IMR-90 (cell line): ENCODE results near the gene UST. TPM values are rescaled to one million over a fixed set of nuclear protein-coding genes. Genes with fewer than 3 reads are reported as not detected.

ENCODE experiments used
- ATAC-seq: fragments of 200-7000 bp; cut with Tn5 transposase; 2 replicates; pipeline ENCODE4 v1.9.1; 2020; ENCODE audit warnings: low read depth, mild to moderate bottlenecking, moderate library complexity
- BruUV-seq: library from RNA; stranded (reverse); fragments of 400-500 nt; replicated peaks from 2 replicates; lab custom pipeline; 2021; lab: Mats Ljungman, UMichigan
- CTCF ChIA-PET: fragments of 300-600 bp; formaldehyde crosslinking; extraction: SDS; loops from one replicate; lab custom pipeline; 2021; ENCODE audit warnings: antibody characterized with exemption; lab: Yijun Ruan, JAX
- POLR2A ChIA-PET: fragments of 300-600 bp; sonication (Branson Sonifier 250); formaldehyde crosslinking; loops from one replicate; lab custom pipeline; 2022; ENCODE audit warnings: antibody characterized with exemption; ENCODE audit not compliant: unreplicated experiment; lab: Charles Lee
- DNase-seq: peaks from one replicate; pipeline ENCODE4 v3.0.0; 2013
- H2AFZ ChIP-seq: replicated peaks from 2 replicates; pipeline ENCODE3; 2013; ENCODE audit warnings: low read length, mild to moderate bottlenecking; ENCODE audit not compliant: poor library complexity
- H2AK5ac ChIP-seq: 2 replicates; pipeline ENCODE4 v1.6.1; 2013; ENCODE audit warnings: low read depth, low read length, inconsistent platforms
- H2AK9ac ChIP-seq: replicated peaks from 2 replicates; pipeline ENCODE3; 2013; ENCODE audit warnings: mild to moderate bottlenecking, low read depth, low read length, moderate library complexity; ENCODE audit not compliant: poor library complexity
- H2BK120ac ChIP-seq: 2 replicates; pipeline ENCODE4 v1.6.1; 2013; ENCODE audit warnings: low read depth, low read length, inconsistent platforms
- H2BK15ac ChIP-seq: 3 replicates; pipeline ENCODE4 v1.6.1; 2013; ENCODE audit warnings: low read depth, low read length, inconsistent platforms
- H2BK20ac ChIP-seq: 2 replicates; pipeline ENCODE4 v1.6.1; 2013; ENCODE audit warnings: low read depth, mild to moderate bottlenecking, inconsistent platforms, low read length, moderate library complexity
- H2BK5ac ChIP-seq: 2 replicates; pipeline ENCODE4 v1.6.1; 2013; ENCODE audit warnings: mild to moderate bottlenecking, low read depth, low read length, inconsistent platforms; ENCODE audit not compliant: poor library complexity, severe bottlenecking
- H3K14ac ChIP-seq: replicated peaks from 2 replicates; pipeline ENCODE4 v1.6.1; 2013; ENCODE audit warnings: low read depth, low read length, inconsistent platforms
- H3K18ac ChIP-seq: 2 replicates; pipeline ENCODE4 v1.6.1; 2013; ENCODE audit warnings: low read depth, low read length, control low read depth
- H3K23ac ChIP-seq: 2 replicates; pipeline ENCODE4 v1.6.1; 2013; ENCODE audit warnings: low read depth, low read length, inconsistent platforms
- H3K27ac ChIP-seq: 2 replicates; pipeline ENCODE4 v1.5.1; 2013; ENCODE audit warnings: mild to moderate bottlenecking, control low read depth, low read length; ENCODE audit not compliant: insufficient read depth
- H3K27me3 ChIP-seq: 2 replicates; pipeline ENCODE4 v1.6.1; 2013; ENCODE audit warnings: low read length; ENCODE audit not compliant: control insufficient read depth, insufficient read depth
- H3K36me3 ChIP-seq: 2 replicates; pipeline ENCODE4 v1.6.1; 2013; ENCODE audit warnings: low read length, mixed read lengths; ENCODE audit not compliant: control insufficient read depth, insufficient read depth
- H3K4ac ChIP-seq: 2 replicates; pipeline ENCODE4 v1.6.1; 2013; ENCODE audit warnings: low read depth, low read length, inconsistent platforms
- H3K4me1 ChIP-seq: 2 replicates; pipeline ENCODE4 v1.6.1; 2013; ENCODE audit warnings: low read length, mixed read lengths; ENCODE audit not compliant: control insufficient read depth, insufficient read depth
- H3K4me2 ChIP-seq: 2 replicates; pipeline ENCODE4 v1.6.1; 2013; ENCODE audit warnings: low read depth, mild to moderate bottlenecking, control low read depth, low read length, moderate library complexity
- H3K4me3 ChIP-seq: 2 replicates; pipeline ENCODE4 v1.5.1; 2013; ENCODE audit warnings: low read depth, mild to moderate bottlenecking, control low read depth, low read length, moderate library complexity; ENCODE audit not compliant: insufficient read depth
- H3K56ac ChIP-seq: 2 replicates; pipeline ENCODE4 v1.6.1; 2013; ENCODE audit warnings: low read length, inconsistent platforms; ENCODE audit not compliant: insufficient read depth; ENCODE audit errors: extremely low read depth
- H3K79me1 ChIP-seq, 2 experiments: 2 replicates each; pipeline ENCODE4 v1.6.1; 2013; ENCODE audit warnings: low read length in 2 of 2, inconsistent platforms in 1 of 2, low read depth in 1 of 2
- H3K9ac ChIP-seq: 2 replicates; pipeline ENCODE4 v1.6.1; 2013; ENCODE audit warnings: low read depth, low read length, control low read depth
- H3K9me1 ChIP-seq: 2 replicates; pipeline ENCODE4 v1.6.1; 2013; ENCODE audit warnings: low read length, inconsistent platforms; ENCODE audit not compliant: insufficient read depth
- H3K9me3 ChIP-seq: 2 replicates; pipeline ENCODE4 v1.6.1; 2013; ENCODE audit warnings: low read length; ENCODE audit not compliant: control insufficient read depth, insufficient read depth
- H4K20me1 ChIP-seq: 2 replicates; pipeline ENCODE4 v1.6.1; 2013; ENCODE audit warnings: low read length, inconsistent platforms; ENCODE audit not compliant: insufficient read depth
- H4K5ac ChIP-seq: 2 replicates; pipeline ENCODE4 v1.6.1; 2013; ENCODE audit warnings: mild to moderate bottlenecking, low read depth, low read length, control low read depth
- H4K8ac ChIP-seq, 2 experiments: 2 replicates each; pipeline ENCODE4 v1.6.1; 2013; ENCODE audit warnings: low read depth in 2 of 2, low read length in 2 of 2, control low read depth in 1 of 2, inconsistent platforms in 1 of 2
- H4K91ac ChIP-seq: 2 replicates; pipeline ENCODE4 v1.6.1; 2013; ENCODE audit warnings: low read depth, low read length, inconsistent platforms; ENCODE audit not compliant: insufficient read depth
- BHLHE40 ChIP-seq: fragments of 150-350 bp; IDR thresholded peaks from 2 replicates; pipeline ENCODE4 v1.6.1; 2016; ENCODE audit warnings: mild to moderate bottlenecking, low read depth, low read length
- CEBPB ChIP-seq: IDR thresholded peaks from 2 replicates; pipeline ENCODE4 v1.6.1; 2012; ENCODE audit warnings: low read depth, low read length, improper control_type of control experiment
- CHD1 ChIP-seq: IDR thresholded peaks from 2 replicates; pipeline ENCODE4 v1.6.1; 2012; ENCODE audit warnings: low read depth, low read length, improper control_type of control experiment
- CTCF ChIP-seq: conservative IDR thresholded peaks from 2 replicates; pipeline ENCODE4 v1.5.1; 2012; ENCODE audit warnings: mild to moderate bottlenecking, low read depth, low read length, improper control_type of control experiment
- FOS ChIP-seq: fragments of 150-350 bp; IDR thresholded peaks from 2 replicates; pipeline ENCODE4 v1.6.1; 2016; ENCODE audit warnings: low read depth, low read length
- MAFK ChIP-seq: IDR thresholded peaks from 2 replicates; pipeline ENCODE4 v1.6.1; 2012; ENCODE audit warnings: low read depth, low read length, improper control_type of control experiment
- MAZ ChIP-seq: IDR thresholded peaks from 2 replicates; pipeline ENCODE4 v1.6.1; 2012; ENCODE audit warnings: low read depth, mild to moderate bottlenecking, low read length, improper control_type of control experiment, moderate library complexity, borderline replicate concordance
- MXI1 ChIP-seq: IDR thresholded peaks from 2 replicates; pipeline ENCODE4 v1.6.1; 2012; ENCODE audit warnings: low read depth, mild to moderate bottlenecking, low read length, moderate library complexity, borderline replicate concordance
- NFE2L2 ChIP-seq: fragments of 150-350 bp; IDR thresholded peaks from 2 replicates; pipeline ENCODE4 v1.6.1; 2016; ENCODE audit warnings: low read depth, mild to moderate bottlenecking, low read length
- POLR2A ChIP-seq: IDR thresholded peaks from 2 replicates; pipeline ENCODE4 v1.6.1; 2012; ENCODE audit warnings: mild to moderate bottlenecking, low read depth, low read length
- RAD21 ChIP-seq: IDR thresholded peaks from 2 replicates; pipeline ENCODE4 v1.6.1; 2012; ENCODE audit warnings: low read length, improper control_type of control experiment
- RCOR1 ChIP-seq: IDR thresholded peaks from 2 replicates; pipeline ENCODE4 v1.6.1; 2012; ENCODE audit warnings: mild to moderate bottlenecking, low read length, improper control_type of control experiment; ENCODE audit not compliant: insufficient replicate concordance
- RFX5 ChIP-seq: IDR thresholded peaks from 2 replicates; pipeline ENCODE4 v1.8.0; 2012; ENCODE audit warnings: low read depth, mild to moderate bottlenecking, low read length, moderate library complexity
- WGBS, 2 experiments: methylation state at CpG; one replicate each; pipeline versions ENCODE4 v1.1.5 to v1.1.7; 2013; ENCODE audit warnings: missing lambda C conversion rate in 2 of 2; ENCODE audit not compliant: insufficient read length in 1 of 2; ENCODE audit errors: extremely low coverage in 2 of 2; 5-methylcytosine and 5-hydroxymethylcytosine counted together
- dilution Hi-C: fragments of 300-500 bp; cut with HindIII; formaldehyde crosslinking; loops from one replicate; pipeline ENCODE4 v1.14.3; 2018; ENCODE audit warnings: low sequenced_read_pairs; ENCODE audit not compliant: unreplicated experiment
- in situ Hi-C: fragments of 300-500 bp; cut with MboI; formaldehyde crosslinking; loops from 3 replicates; pipeline ENCODE4 v1.14.3; 2019; ENCODE audit warnings: low sequenced_read_pairs, inconsistent platforms, mixed read lengths
- intact Hi-C: fragments of 100-400 bp; cut with micrococcal nuclease; formaldehyde crosslinking; loops from 2 replicates; pipeline ENCODE4 v1.10.0; 2022
- polyA plus RNA-seq, 3 experiments: library from polyadenylated mRNA; depleted of rRNA; stranded (reverse); fragments of >200 nt; gene quantifications; 2 replicates each; pipeline ENCODE4 v1.2.3, GENCODE V29; 2012; ENCODE audit warnings: low replicate concordance in 1 of 3
- total RNA-seq: library from RNA; depleted of rRNA; stranded (reverse); fragments of >200 nt; gene quantifications from 2 replicates; pipeline ENCODE4 v1.2.3, GENCODE V29; 2012
- TF ChIP-seq, protein P1 (sequence below): fragments of 150-350 bp; IDR thresholded peaks from 2 replicates; pipeline ENCODE4 v1.6.1; 2017; ENCODE audit warnings: mild to moderate bottlenecking, antibody characterized with exemption, low read length, low read depth
- TF ChIP-seq, protein P2 (sequence below): fragments of 150-350 bp; IDR thresholded peaks from 2 replicates; pipeline ENCODE4 v1.6.1; 2016; ENCODE audit warnings: low read depth, mild to moderate bottlenecking, low read length, moderate library complexity, borderline replicate concordance

UST gene
- total and polyA plus RNA-seq, 2 of the 4 experiments (the other 2 are of a cell fraction) = 7.7 to 13.8 TPM

GRCh38 chr6:148884461-148884860 lies 137.6 kb downstream of the UST start:
- 0 out of 2 replicates have a peak overlapping the region, but pooled peaks have one; percentile 56 for H2BK120ac ChIP-seq
- CTCF ChIA-PET = interaction anchor here (0.6 kb wide), 1 partner anchor 525 kb away, joined by 3 read pairs; no protein-coding TSS in a partner anchor
- BruUV-seq = no TSS peak

More at GRCh38 chr6:148884461-148884860, 137.6 kb downstream of the UST start:
- H3K4ac ChIP-seq = no peak overlapping the region; the same call in 1 of the 2 replicates
- H2AK5ac ChIP-seq = peak overlapping the region; percentile 54
- in situ Hi-C loops = no loop called here
- no peak for DNase-seq
- H2BK15ac ChIP-seq = peak overlapping the region; percentile 44; the same call in 1 of the 3 replicates
- H3K4me2 ChIP-seq = no peak overlapping the region
- H4K91ac ChIP-seq = no peak overlapping the region
- H2AFZ ChIP-seq = no peak overlapping the region
- peaks cover 14% of the 10 kb centered on the region for H3K9me1 ChIP-seq
- H3K18ac ChIP-seq = no peak overlapping the region
- H2BK20ac ChIP-seq = peak overlapping the region; percentile 6; the same call in 1 of the 2 replicates
- intact Hi-C loops = no loop called here
- no peak overlapping the region for H2BK5ac ChIP-seq
- TF ChIP-seq RCOR1 (no peak), RAD21 (no peak), CHD1 (no peak), MXI1 (no peak), CTCF (no peak), BHLHE40 (no peak), MAZ (no peak), CEBPB (no peak), POLR2A (no peak), NFE2L2 (no peak), FOS (no peak), MAFK (no peak), RFX5 (no peak)
- TF ChIP-seq, protein P1, sequence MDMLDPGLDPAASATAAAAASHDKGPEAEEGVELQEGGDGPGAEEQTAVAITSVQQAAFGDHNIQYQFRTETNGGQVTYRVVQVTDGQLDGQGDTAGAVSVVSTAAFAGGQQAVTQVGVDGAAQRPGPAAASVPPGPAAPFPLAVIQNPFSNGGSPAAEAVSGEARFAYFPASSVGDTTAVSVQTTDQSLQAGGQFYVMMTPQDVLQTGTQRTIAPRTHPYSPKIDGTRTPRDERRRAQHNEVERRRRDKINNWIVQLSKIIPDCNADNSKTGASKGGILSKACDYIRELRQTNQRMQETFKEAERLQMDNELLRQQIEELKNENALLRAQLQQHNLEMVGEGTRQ = no peak
- TF ChIP-seq, protein P2, sequence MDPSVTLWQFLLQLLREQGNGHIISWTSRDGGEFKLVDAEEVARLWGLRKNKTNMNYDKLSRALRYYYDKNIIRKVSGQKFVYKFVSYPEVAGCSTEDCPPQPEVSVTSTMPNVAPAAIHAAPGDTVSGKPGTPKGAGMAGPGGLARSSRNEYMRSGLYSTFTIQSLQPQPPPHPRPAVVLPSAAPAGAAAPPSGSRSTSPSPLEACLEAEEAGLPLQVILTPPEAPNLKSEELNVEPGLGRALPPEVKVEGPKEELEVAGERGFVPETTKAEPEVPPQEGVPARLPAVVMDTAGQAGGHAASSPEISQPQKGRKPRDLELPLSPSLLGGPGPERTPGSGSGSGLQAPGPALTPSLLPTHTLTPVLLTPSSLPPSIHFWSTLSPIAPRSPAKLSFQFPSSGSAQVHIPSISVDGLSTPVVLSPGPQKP = no peak
- H3K56ac ChIP-seq = no peak overlapping the region
- no peak overlapping the region for H3K9ac ChIP-seq
- dilution Hi-C loops = no loop called here
- no peak overlapping the region for H2AK9ac ChIP-seq
- H3K36me3 ChIP-seq = no peaks in the 10 kb centered on the region
- POLR2A ChIA-PET = no interaction called here
- H3K27ac ChIP-seq = no peak overlapping the region
- peaks cover 20% of the 10 kb centered on the region for H4K20me1 ChIP-seq
- peak overlapping the region; percentile 31 for H3K14ac ChIP-seq
- no peaks in the 10 kb centered on the region for H3K27me3 ChIP-seq
- H3K9me3 ChIP-seq = no peaks in the 10 kb centered on the region
- H3K79me1 ChIP-seq = peaks cover 3 to 16% of the 10 kb centered on the region in 2 experiments
- H3K4me1 ChIP-seq = peaks cover 11% of the 10 kb centered on the region
- ATAC-seq = no peak
- H4K8ac ChIP-seq = no peak overlapping the region
- H3K23ac ChIP-seq = peak overlapping the region; percentile 17; the same call in 1 of the 2 replicates
- no peak overlapping the region for H3K4me3 ChIP-seq
- 100% methylated on average over 2 of the region's 2 CpGs; no CpG with 5 or more reads in 1 of the 2 experiments for WGBS, 2 experiments
- H4K5ac ChIP-seq = no peak overlapping the region
